Keratinocyte (primary cell): ENCODE measurements around the gene ZBTB45.

Source experiments
- CTCF ChIP-seq, 3 experiments: IDR thresholded peaks in 1 of 3; conservative IDR thresholded peaks in 1 of 3; optimal IDR thresholded peaks in 1 of 3; 2 replicates in 2 of 3; 3 replicates in 1 of 3; pipeline versions ENCODE3 to v1.5.1; 2011; ENCODE audit warnings: low read length in 3 of 3, mild to moderate bottlenecking in 3 of 3, moderate library complexity in 2 of 3, control low read depth in 1 of 3, inconsistent platforms in 1 of 3; ENCODE audit not compliant: insufficient read depth in 2 of 3; ENCODE audit errors: extremely low read depth in 1 of 3
- EZH2 ChIP-seq: IDR thresholded peaks from one replicate; pipeline ENCODE4 v1.6.1; 2012; ENCODE audit warnings: inconsistent platforms, mild to moderate bottlenecking, low read length, moderate library complexity

DNA sequence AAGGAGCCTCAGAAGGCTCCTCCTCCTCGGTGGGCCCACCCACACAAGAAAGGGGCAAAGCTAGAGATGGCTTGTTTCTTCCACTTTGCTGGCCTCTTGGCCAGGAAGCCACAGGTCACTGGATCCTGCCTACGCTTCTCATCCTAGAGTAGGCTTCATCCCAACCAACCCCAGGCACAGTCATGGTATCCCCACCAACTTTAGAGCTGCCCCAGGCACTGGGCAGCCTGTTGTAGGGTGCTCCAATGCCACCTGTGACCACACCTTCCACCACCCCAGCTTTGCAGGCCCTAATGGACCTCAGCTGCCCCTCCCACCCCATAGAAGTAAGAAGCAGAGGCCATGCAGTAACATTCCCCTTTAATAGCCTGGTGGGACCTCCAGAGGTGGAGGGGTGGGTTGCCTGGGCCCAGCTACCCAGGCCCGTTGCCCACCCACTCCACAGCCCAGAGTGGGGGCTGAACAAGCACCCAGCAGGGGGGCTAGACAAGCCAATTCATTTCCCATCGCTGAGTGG, 35.8 kb upstream of the ZBTB45 start:
- TF ChIP-seq CTCF (optimal IDR thresholded peaks at IDR 0.05 in 1 of 3, IDR thresholded peaks at IDR 0.05 in 1 of 3, conservative IDR thresholded peaks at IDR 0.05 in 1 of 3; ENCODE audit: extremely low read depth in 1 of 3, insufficient read depth in 2 of 3, low read length in 3 of 3) (no peak), EZH2 (no peak)
